ENCODE data around the gene RPP30. TPM values are rescaled to one million over a fixed set of nuclear protein-coding genes. Genes with fewer than 3 reads are reported as not detected.
A peak's percentile ranks its signal among the peaks of the same experiment; 100 is the strongest.

Gene RPP30
- total RNA-seq = 10 to 100 TPM; 45.5 to 53.9 TPM

DNA sequence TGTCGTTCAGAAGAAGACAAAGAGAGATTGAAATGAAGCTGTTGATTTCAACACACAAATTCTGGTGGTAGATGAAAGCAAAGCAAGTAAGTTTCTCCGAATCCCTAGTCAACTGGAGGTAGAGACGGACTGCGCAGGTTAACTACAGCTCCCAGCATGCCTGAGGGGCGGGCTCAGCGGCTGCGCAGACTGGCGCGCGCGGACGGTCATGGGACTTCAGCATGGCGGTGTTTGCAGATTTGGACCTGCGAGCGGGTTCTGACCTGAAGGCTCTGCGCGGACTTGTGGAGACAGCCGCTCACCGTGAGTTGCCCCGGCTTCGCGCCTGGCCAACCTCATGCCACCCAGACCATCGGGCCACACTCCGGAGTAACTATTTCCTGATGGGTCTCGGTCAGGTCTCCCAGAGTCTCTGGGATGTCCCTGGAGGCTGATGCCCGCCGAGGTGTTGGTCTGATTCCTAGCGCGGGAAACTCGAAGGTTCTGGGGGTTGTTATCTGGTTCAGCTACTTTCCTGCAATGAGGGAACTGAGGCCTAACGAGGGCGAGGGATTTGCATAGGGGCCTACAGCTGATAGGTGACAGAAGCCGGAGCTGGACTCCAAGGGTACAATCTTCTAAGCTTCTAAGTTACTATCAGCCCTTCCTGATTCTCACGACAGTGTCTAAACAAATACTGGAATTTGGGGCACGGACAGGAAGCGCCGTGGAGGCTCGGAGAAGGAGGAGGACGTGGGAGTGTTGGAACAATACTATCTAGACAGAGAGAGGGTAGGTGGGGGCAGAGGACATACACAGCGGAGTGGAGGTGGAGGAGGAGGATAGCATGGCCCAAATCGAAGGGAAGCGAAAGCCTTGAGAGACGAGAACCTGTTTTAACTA is at the start of gene RPP30:
Gene RPP30 (plus strand): TSS at position 209 of the 882 bp plus-strand sequence. CDS start 13 bp downstream, at position 222.
- peaks cover 18% of the 10 kb centered on the region for H3K27me3 Mint-ChIP-seq
- peaks cover 11% of the 10 kb centered on the region for H3K36me3 Mint-ChIP-seq (ENCODE audit: low read depth)
- peaks cover 8% of the 10 kb centered on the region for H3K9me3 Mint-ChIP-seq
- ChIA-PET POLR2A (interaction anchor here (0.7 to 2.7 kb wide), 19 partner anchors 9 to 1171 kb away, joined by 3 to 13 read pairs (median 3); partner anchors contain the start of genes HTR7 and KIF20B), CTCF (interaction anchor here (0.5 to 2.3 kb wide), 15 partner anchors 8 to 1228 kb away, joined by 3 to 13 read pairs (median 3); partner anchors contain the start of gene HTR7)
- peak within 1 kb of the TSS; percentile 83 for H3K27ac Mint-ChIP-seq
- DNase-seq = peak; percentile 86
- peak within 1 kb of the TSS; percentile 95 for H3K4me3 Mint-ChIP-seq
- peaks cover 33% of the 10 kb centered on the region for H3K4me1 Mint-ChIP-seq

DNA sequence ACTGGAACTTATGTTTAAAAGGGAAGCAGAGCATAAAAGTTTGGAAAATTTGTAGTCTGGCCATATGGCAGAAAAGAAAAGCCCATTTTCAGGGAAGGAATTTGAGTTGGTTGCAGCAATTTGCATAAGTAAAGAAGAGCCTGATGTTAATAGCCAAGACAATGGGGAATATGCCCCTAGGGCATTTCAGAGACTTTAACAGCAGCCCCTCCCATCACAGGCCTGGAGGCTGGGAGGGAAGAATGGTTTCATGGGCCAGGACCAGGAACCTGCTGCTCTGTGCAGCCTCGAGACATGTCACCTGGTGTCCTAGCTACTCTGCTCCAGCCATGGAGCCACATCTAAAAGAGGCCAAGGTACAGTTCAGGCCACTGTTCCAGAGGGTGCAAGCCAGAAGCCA is 49.3 kb upstream of the RPP30 start:
- H3K9me3 Mint-ChIP-seq = no peaks in the 10 kb centered on the region
- no peak for DNase-seq
- peaks cover 5% of the 10 kb centered on the region for H3K27me3 Mint-ChIP-seq
- H3K36me3 Mint-ChIP-seq (ENCODE audit: low read depth) = no peaks in the 10 kb centered on the region
- ChIA-PET POLR2A (no interaction called here), CTCF (no interaction called here)
- H3K4me3 Mint-ChIP-seq = no peak overlapping the region
- H3K4me1 Mint-ChIP-seq = no peaks in the 10 kb centered on the region
- H3K27ac Mint-ChIP-seq = no peak overlapping the region

DNA sequence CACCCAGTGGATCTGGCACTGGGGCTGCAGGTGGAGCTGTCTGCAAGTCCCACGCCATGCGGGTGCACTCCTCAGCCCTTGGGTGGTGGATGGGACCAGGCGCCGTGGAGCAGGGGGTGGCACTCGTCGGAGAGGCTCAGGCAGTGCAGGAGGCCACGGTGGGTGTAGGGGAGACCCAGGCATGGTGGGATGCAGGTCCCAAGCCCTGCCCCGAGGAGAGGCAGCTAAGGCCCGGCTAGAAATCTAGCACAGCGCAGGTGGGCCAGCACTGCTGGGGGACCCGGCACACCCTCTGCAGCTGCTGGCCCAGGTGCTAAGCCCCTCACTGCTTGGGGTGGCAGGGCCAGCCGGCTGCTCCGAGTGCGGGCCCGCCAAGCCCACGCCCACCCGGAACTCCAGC is 39.7 kb upstream of the RPP30 start:
- no peak overlapping the region for H3K27ac Mint-ChIP-seq
- ChIA-PET CTCF (no interaction called here), POLR2A (no interaction called here)
- no peaks in the 10 kb centered on the region for H3K36me3 Mint-ChIP-seq (ENCODE audit: low read depth)
- no peak overlapping the region for H3K4me3 Mint-ChIP-seq
- H3K4me1 Mint-ChIP-seq = no peaks in the 10 kb centered on the region
- no peaks in the 10 kb centered on the region for H3K9me3 Mint-ChIP-seq
- DNase-seq = no peak
- peaks cover 17% of the 10 kb centered on the region for H3K27me3 Mint-ChIP-seq

DNA sequence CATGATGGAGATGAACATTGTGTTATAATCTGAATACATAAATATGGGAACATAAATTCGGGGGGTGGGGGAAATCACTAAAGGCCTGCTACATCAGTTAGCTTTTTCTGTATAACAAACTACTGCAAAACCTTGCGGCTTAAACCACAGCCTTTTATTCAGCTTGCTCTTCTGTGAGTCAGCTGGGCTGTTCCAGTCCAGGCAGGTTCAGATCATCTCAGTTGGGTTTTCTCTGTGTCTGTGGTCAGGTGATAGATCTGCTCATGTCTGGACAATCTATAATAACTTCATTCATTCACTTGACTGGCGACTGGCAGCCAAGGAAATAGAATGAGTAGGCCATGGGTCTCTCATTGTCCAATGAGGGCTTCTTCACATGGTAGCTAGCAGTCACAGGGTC is 37.4 kb upstream of the RPP30 start:
- Mint-ChIP-seq H3K36me3 (ENCODE audit: low read depth) (no peaks in the 10 kb centered on the region), H3K27me3 (peaks cover 8% of the 10 kb centered on the region), H3K4me3 (no peak overlapping the region), H3K27ac (no peak overlapping the region), H3K9me3 (no peaks in the 10 kb centered on the region), H3K4me1 (no peaks in the 10 kb centered on the region)
- CTCF ChIA-PET = no interaction called here
- DNase-seq = no peak
- POLR2A ChIA-PET = no interaction called here

DNA sequence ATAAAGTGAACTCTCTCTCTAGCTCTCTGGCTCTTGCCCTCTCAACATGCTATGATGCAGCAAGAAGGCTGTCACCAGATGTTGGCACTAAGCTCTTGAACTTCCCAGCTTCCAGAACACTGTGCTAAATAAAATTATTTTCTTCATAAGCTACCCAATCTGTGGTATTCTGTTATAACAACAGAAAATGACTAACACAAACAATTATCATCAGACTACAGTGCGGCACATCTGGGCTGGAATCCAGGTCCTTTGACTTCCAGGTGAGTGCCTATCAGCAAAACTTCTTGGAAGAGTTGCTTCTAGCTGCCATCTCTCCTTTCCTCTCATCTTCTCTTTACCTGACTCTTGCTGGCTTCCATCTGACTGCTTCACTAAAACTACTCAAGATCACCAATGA is 34.3 kb upstream of the RPP30 start:
- Mint-ChIP-seq H3K36me3 (ENCODE audit: low read depth) (no peaks in the 10 kb centered on the region), H3K27ac (no peak overlapping the region), H3K4me1 (no peaks in the 10 kb centered on the region), H3K27me3 (peaks cover 11% of the 10 kb centered on the region), H3K9me3 (no peaks in the 10 kb centered on the region), H3K4me3 (no peak overlapping the region)
- POLR2A ChIA-PET = no interaction called here
- no peak for DNase-seq
- CTCF ChIA-PET = no interaction called here

DNA sequence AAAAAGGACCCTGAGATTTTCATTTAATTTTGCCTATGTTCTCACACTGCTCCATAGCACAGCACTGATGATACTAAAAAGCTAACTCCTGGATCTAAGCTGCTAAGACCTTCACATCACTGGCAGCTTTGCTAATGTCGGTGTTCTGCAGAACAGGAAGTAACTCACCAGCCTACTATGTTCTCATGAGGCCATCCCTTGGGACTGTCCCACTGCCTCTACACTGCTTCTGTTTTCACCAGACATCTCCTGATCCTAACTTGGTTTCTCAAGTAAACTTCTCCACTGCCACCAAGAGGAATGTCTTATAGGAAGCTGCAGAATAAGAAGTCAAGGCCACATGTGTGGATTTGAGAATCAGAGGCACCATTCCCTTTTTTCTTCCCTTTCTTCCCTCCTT is 29.0 kb upstream of the RPP30 start:
- DNase-seq = no peak
- ChIA-PET CTCF (no interaction called here), POLR2A (no interaction called here)
- no peak overlapping the region for H3K4me3 Mint-ChIP-seq
- no peaks in the 10 kb centered on the region for H3K36me3 Mint-ChIP-seq (ENCODE audit: low read depth)
- H3K27me3 Mint-ChIP-seq = peaks cover 18% of the 10 kb centered on the region
- no peak overlapping the region for H3K27ac Mint-ChIP-seq
- peaks cover 7% of the 10 kb centered on the region for H3K4me1 Mint-ChIP-seq
- no peaks in the 10 kb centered on the region for H3K9me3 Mint-ChIP-seq

DNA sequence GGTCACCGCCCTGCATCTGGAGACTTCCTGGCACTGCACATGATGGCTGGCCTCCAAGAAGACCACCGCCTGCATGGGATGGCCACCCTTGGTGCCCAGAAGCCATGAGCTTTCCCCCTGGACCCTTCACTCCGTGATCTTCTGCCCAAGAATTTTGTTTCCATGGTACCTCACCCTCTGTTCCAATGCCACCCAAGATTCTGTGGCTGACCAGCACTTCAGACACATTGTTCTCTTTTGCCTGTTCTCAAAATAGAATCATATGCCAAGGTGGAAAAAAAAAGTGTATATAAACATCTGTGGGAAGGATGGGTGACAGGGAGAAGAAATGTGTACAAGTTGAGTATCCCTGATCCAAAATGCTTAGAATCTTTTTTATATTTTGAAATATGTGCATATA is 26.0 kb upstream of the RPP30 start:
- peaks cover under 1% of the 10 kb centered on the region for H3K9me3 Mint-ChIP-seq
- ChIA-PET CTCF (no interaction called here), POLR2A (no interaction called here)
- H3K4me1 Mint-ChIP-seq = peaks cover 23% of the 10 kb centered on the region
- peaks cover 16% of the 10 kb centered on the region for H3K27me3 Mint-ChIP-seq
- H3K4me3 Mint-ChIP-seq = no peak overlapping the region
- no peak overlapping the region for H3K27ac Mint-ChIP-seq
- peaks cover 2% of the 10 kb centered on the region for H3K36me3 Mint-ChIP-seq (ENCODE audit: low read depth)
- no peak for DNase-seq

DNA sequence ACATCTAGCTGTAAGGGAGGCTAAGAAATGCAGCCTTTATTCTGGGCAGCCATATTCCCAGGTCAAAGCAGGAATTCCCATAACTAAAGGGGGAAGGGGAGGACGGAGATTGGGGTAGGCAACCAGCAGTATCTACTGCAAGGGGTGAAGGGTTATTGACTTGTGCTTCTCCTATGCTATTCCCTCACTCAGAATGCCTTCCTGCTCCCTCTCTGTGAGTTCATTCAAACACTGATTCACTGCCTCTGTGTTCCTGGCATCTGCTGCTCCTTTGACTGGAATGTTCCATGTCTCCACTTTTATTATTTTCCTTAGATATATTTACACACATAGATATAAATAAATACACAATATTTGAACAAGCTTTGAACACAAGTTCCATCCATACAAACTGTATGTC is 25.0 kb upstream of the RPP30 start:
- Mint-ChIP-seq H3K27ac (no peak overlapping the region), H3K27me3 (peaks cover 16% of the 10 kb centered on the region), H3K9me3 (peaks cover 4% of the 10 kb centered on the region), H3K36me3 (ENCODE audit: low read depth) (peaks cover 5% of the 10 kb centered on the region), H3K4me3 (no peak overlapping the region), H3K4me1 (peaks cover 25% of the 10 kb centered on the region)
- no peak for DNase-seq
- POLR2A ChIA-PET = interaction anchor here (1.0 kb wide), 1 partner anchor 25 kb away, joined by 3 read pairs; the partner anchor contains the start of gene RPP30
- CTCF ChIA-PET = interaction anchor here (1.6 kb wide), 1 partner anchor 11 kb away, joined by 3 read pairs; the partner anchor contains the start of gene HTR7

DNA sequence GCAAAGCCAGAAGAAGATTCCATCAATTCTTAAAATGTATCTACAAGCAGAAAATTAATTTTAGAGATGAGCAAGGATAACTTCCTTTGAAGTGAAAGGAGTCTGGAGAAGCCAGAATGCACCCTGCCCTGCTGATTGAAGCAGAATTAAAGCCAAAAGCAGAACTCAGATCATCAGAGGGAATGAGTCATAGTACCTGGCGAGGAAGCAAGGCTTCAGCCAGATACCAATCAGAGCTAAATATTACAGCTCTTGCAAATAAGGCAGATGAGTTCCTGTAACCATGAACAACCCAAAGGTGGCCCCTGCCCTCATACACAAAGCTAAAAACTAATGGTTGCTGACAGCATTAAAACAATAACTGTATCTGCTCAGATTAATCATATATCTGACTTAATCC is 24.3 kb upstream of the RPP30 start:
- ChIA-PET CTCF (interaction anchor here (1.6 kb wide), 1 partner anchor 10 kb away, joined by 3 read pairs; the partner anchor contains the start of gene HTR7), POLR2A (interaction anchor here (1.0 kb wide), 1 partner anchor 24 kb away, joined by 3 read pairs; the partner anchor contains the start of gene RPP30)
- Mint-ChIP-seq H3K9me3 (peaks cover 4% of the 10 kb centered on the region), H3K27ac (no peak overlapping the region), H3K4me1 (peaks cover 25% of the 10 kb centered on the region), H3K27me3 (peaks cover 16% of the 10 kb centered on the region), H3K36me3 (ENCODE audit: low read depth) (peaks cover 5% of the 10 kb centered on the region), H3K4me3 (no peak overlapping the region)
- DNase-seq = no peak

DNA sequence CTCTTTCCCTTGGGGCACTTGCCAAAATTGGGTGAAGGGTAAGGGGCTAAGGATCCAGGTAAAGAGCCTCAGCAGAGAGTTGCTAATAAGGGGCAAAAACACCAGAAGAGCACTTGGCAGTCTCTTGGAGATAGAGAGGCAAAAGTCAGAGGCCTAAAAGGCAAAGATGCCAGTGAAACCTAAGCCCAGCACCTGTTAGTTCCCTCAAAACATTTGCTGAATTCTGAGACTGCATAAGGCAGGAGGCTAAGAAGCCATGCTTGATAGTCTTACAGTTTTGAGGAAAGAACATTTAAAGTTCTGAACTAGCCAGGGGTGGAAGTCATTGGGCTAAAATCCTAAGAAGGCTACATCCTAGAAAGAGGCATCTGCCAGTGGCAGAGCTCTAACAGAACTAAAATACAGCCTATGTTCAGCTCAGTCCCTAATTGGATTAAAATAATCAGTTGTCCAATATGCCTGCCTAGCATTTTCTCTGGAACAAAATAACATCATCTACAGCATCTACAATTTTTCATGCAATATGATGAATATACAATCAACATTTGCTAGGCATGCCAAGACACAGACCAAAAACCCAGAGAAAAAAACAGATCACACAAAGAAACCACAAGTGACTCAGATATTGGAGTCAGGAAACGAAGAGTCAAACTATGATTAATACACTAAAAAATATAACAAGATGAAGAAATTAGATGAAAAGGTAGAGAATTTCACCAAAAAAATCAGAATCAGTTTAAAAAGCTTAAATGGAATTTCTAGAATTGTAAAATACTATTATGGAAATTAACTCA is 21.6 kb upstream of the RPP30 start:
- Mint-ChIP-seq H3K36me3 (ENCODE audit: low read depth) (peaks cover 5% of the 10 kb centered on the region), H3K4me1 (peaks cover 25% of the 10 kb centered on the region), H3K9me3 (peaks cover 4% of the 10 kb centered on the region), H3K27me3 (peaks cover 25% of the 10 kb centered on the region), H3K27ac (no peak overlapping the region), H3K4me3 (no peak overlapping the region)
- CTCF ChIA-PET = no interaction called here
- POLR2A ChIA-PET = no interaction called here
- DNase-seq = no peak

DNA sequence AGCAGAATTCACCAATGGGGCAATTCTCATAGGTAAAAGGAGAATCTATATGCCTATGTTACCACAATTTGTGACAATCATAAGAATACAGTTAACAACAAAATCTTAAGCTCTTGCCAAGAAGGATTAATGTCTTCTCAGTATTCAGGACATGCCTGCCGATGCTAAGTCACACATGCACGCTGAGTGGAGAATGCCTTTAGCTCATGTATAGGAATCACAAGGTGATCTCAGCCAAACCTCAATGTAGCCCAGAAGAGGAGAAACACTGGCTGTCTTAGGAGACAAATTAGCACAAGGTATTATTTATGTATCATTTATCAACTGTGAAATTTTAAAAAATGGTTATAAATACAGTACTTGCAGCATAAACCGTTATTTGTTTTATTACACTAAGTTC is 16.6 kb upstream of the RPP30 start:
- H3K9me3 Mint-ChIP-seq = peaks cover 4% of the 10 kb centered on the region

DNA sequence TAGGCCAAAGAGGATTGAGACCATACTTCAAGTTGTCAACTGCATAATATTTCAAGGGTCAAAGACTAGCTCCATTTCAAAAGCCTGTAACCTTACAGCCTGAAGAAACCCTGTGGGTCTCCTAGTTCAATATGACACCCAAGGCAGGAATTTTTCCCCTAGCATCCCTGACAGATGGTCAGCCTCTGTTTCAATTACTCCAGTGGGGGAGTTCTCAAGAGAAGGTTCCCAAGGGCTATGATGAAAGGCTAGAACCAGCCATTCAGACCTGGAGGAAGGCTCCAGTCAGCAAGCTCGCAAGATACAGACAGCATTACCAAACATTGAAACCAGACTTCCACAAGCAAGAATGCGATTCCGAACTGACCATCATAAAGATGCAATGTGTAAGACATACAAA is 15.5 kb upstream of the RPP30 start:
- POLR2A ChIA-PET = interaction anchor here (2.2 kb wide), 1 partner anchor 16 kb away, joined by 9 read pairs; the partner anchor contains the start of gene RPP30
- no peak overlapping the region for H3K27ac Mint-ChIP-seq
- H3K36me3 Mint-ChIP-seq (ENCODE audit: low read depth) = peaks cover 2% of the 10 kb centered on the region
- peak overlapping the region; percentile 39 for H3K4me3 Mint-ChIP-seq
- H3K9me3 Mint-ChIP-seq = no peaks in the 10 kb centered on the region
- no peak for DNase-seq
- peaks cover 21% of the 10 kb centered on the region for H3K4me1 Mint-ChIP-seq
- peaks cover 59% of the 10 kb centered on the region for H3K27me3 Mint-ChIP-seq
- CTCF ChIA-PET = interaction anchor here (0.9 to 1.2 kb wide), 2 partner anchors 15 to 18 kb away, joined by 3 to 5 read pairs; partner anchors contain the start of gene RPP30

More for the DNA sequence above, 16.6 kb upstream of the RPP30 start:
- no peak for DNase-seq
- H3K4me1 Mint-ChIP-seq = peaks cover 28% of the 10 kb centered on the region
- H3K4me3 Mint-ChIP-seq = no peak overlapping the region
- ChIA-PET CTCF (interaction anchor here (1.2 to 2.0 kb wide), 2 partner anchors 9 to 17 kb away, joined by 4 to 5 read pairs; partner anchors contain the start of gene RPP30), POLR2A (interaction anchor here (2.2 kb wide), 1 partner anchor 17 kb away, joined by 9 read pairs; the partner anchor contains the start of gene RPP30)
- peaks cover 5% of the 10 kb centered on the region for H3K36me3 Mint-ChIP-seq (ENCODE audit: low read depth)
- no peak overlapping the region for H3K27ac Mint-ChIP-seq
- H3K27me3 Mint-ChIP-seq = peaks cover 56% of the 10 kb centered on the region
